GM18858 (cell line): Measurements from ENCODE around the gene NIM1K.
A peak's percentile ranks its signal among the peaks of the same experiment; 100 is the strongest.
"Not testable (repeated sequence)": the region's sequence is repeated elsewhere in the genome, so short reads cannot be mapped to it uniquely, and the experiment has no call there.

Experiments used
- ATAC-seq: cut with Tn5 transposase; IDR thresholded peaks from one replicate; pipeline ENCODE4 v1.9.1; 2021; ENCODE audit not compliant: unreplicated experiment

Gene NIM1K

DNA sequence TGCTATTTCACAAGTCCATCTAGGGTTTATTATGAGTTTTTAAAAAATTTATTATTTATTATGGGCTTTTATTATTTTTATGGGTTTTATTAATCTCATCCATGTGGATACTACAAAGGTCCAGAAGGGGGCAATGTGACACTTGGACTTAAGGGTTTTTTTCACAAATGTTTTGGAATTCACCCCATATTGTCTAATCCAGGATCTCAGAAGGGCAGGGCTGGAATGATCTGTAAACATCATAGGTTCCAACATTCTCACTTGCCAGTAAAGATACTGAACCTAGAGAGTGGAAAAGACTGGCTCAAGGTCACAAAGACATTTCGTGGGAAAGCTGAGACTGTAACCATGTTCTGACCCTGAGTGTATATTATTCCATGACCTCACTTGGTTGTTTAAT, 35.6 kb downstream of the NIM1K start:
- ATAC-seq: no peak

DNA sequence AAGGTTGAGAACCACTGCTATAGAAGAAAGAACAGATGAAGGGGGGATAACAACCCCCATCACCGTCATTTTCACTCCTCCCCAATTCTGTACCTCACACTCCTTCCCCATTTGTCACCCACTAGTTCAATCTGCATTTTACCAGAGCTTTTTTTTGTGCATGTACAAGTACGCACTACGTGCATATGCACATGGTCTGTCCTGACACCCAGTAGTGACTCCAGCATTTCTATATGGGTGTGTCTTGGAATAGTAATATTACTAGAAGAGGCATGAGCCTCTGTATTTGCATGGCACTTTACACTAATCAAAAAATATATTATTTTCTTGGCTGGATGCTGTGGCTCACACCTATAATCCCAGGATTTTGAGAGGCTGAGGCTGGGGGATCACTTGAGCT, 38.7 kb downstream of the NIM1K start:
- no peak for ATAC-seq

DNA sequence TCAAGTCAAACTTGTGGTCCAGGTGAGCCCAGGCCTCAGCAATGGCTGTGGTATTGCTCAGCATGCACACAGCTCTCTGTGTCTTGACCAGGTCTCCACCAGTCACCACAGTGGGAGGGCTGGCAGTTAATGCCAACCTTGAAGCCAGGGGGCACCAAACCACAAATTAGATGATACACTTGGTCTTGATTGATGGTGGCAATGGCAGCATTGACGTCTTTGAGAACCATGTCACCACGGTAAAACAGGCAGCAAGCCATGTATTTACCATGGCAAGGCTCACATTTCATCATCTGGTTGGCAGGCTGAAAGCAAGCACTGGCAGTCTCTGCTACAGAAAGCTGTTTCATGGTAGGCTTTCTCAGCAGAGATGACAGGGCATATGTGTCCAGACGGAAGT, 40.0 kb downstream of the NIM1K start:
- ATAC-seq: no peak

DNA sequence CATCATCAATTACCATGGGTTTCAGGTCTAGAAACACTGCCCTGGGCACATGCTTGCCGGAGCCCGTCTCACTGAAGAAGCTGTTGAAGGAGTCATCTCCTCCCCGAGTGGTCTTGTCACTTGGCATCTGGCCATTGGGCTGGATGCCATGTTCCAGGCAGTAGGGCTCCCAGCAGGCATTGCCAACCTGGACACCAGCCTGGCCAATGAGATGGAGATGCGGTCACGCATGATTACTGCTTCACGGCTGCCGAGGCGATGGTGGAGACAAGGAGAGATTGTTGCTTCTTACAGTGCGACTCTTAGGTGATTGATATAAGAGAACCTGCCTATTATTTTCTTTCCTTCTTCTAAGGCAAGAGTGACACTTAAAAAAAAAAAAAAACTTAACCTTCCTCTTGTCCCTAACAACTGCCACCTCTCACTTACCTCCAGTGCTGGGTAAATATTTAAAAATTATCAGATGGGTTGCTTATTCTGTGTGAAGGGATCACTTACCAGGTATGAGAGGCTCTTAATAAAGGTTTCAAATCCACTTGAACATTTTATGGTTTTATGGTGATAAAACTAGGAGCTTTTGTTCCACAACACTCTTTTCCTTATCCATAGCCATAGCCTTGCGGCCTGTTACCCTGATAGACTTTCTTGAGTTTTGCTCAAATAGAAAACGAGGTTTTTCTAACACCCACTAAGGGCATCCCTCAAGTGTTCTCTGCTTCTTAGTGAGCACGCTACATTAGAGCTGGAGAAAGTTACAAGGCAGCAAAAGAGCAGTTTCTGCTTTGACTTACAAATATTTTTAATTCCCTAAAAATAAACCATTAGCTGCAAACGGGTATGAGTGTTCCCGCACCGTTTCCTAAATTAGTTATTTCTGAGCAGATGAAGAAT, 41.2 kb downstream of the NIM1K start:
- no peak for ATAC-seq

DNA sequence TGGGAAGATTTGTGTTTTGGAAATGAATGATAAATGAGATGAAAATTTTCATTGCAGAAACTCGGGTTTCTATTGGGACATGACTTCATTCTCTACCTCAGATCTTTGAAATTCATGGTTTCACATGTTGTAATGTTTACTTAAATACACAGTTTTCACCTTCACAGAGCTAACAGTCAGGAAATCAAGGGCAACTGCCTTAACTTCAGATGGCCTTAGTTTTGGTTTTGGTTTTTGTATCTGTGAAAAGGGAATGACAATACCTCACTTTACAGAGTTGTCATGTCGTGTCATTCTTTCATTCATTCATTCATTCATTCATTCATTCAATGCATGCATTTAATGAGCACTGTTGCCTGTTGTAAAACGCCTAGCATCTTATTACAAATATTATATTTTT, 41.9 kb downstream of the NIM1K start:
- peak; percentile 73 for ATAC-seq

DNA sequence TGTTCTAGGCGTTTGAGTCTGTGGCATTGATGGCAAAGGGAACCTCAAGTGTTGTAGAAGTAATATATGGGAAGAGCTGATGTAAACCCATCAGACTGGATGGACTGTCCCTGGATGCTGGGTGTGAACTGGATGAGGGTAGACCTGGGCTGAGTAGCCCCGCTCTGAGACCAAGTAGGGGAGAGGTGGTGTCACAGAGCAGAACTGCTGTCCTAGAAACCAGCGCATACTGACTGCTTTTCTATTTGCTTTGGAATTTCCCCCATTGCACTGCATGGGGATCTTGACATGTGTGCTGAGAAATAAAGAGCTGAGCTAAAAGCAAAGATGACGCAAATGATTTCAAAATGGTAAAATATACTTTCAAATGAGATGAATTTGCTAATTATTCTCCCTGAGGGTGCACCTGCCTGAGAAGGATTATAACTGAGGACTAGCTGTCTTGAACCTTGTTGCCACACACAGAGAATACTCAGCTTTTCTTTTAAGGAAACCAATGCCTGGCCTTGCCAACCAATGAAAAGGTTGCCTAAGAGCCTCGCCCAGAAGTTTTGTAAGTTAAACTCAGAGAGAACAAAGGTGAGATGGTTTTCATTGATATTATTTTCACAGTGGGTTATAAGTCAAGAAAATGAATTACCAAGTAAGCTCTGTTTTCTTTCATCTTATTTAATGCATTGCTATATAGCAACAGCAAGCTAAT, 44.8 kb downstream of the NIM1K start:
- ATAC-seq: no peak

DNA sequence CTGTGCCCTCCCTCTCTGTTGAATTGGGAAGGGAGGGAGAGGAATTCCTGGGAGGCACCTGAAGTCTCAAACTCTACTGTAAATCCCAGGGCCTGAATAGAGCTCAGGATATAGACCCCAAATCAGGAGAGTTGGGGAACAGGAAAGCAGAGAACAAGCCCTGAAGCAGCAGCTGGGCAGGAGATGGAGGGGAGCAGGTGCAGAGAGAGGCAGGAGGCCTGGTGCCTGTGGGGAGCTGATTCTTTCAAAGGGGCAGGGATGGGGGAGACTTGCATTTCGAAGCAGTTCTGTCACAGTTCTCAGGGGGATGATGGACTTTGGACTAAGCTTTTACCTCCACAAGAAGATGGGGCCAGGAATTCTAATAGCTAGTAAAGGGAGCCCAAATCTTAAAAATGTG, 50.2 kb downstream of the NIM1K start:
- ATAC-seq: no peak

DNA sequence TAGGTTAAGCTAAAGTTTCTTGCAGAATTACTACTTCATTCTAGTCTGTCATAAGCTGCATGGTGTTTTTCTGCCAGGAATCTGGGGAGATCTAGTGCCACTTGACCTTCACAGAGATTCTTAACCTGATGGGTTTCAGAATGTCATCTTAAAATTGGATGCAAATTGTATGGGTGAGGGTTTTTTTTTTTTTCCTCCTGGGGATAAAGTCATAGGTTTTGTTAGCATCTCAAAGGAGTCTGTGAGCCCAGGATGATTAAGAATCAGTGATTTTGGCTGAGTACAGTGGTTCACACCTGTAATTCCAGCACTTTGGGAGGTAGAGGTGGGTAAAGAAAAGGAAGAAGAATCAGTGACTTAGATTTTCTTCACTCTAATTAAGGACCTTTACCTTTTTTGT, 51.2 kb downstream of the NIM1K start:
- no peak for ATAC-seq

DNA sequence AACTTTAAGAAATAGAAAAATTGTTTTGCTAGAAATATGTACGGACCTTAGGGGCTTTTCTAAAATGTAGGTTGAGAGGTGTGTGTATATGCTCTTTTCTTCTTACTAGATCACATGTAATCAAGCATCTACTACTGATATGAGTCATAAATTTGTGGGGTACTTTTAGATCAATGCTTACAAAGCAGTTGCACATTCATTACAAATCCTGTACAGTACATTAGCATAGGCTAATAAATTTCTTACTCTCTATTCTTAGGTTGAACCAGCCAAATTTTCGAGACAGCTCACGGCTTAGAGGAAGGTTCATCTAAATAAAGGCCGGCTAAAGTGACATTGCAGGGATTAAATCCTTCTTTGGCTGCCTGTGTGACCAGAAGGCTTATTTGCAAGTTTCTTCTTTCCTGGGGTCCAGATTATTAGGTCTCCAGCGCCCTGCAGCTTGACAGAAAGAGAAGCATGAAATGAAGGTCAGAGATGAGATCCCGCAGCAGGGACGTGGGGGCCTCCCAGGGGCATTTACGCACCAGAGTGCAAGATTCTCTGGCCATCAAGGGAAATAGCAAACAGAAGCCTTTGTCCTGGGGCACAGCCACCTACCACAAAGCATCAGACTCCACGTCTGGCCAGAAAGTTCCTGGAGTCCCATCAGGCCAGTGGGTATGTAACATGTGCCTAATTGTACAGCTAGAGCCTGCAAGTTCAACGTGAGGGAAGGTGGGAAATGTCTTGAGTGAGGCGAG, 53.0 kb downstream of the NIM1K start:
- ATAC-seq: peak; percentile 91

DNA sequence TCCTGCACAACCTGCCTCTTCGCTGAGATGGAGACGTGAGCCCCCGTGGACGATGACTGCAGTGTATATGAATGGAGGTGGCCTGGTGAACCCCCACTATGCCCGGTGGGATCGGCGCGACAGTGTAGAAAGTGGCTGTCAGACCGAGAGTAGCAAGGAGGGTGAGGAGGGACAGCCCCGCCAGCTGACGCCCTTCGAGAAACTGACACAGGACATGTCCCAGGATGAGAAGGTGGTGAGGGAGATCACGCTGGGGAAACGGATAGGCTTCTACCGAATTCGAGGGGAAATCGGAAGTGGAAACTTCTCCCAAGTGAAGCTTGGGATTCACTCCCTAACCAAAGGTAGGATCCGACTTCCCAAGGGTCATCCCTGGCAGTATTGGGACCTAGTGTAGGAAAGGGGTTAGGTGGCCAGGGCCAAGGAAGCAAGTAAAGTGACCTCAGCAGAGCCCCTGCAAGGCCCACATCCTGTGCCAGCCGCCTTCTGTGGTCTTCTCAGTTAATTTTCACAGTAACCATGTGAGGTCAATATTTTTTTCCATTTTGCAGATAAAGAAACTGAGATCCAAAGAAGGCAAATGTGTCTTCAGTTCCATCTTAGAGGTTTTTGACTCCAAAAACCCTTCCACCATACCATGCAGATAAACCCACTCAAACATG, 53.8 kb downstream of the NIM1K start:
- ATAC-seq: no peak

DNA sequence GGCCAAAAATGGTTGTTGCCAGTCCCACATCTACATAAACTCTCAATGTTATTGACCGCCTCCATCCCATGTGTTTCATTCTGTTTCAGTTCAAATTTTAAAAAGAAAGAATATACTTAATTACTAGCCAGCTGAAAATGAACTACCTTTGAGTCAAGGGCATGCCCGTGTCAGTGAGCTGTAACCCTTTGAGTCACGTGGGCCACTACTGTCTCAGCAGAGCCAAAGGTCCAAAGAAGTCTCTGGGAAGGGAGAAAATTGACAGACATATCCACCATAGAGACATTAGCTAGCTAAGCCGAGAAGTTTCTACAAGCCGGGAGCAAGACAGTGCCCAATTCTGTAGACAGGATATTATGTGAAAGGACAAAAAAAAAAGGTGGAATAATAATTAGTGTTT, 59.7 kb downstream of the NIM1K start:
- no peak for ATAC-seq

DNA sequence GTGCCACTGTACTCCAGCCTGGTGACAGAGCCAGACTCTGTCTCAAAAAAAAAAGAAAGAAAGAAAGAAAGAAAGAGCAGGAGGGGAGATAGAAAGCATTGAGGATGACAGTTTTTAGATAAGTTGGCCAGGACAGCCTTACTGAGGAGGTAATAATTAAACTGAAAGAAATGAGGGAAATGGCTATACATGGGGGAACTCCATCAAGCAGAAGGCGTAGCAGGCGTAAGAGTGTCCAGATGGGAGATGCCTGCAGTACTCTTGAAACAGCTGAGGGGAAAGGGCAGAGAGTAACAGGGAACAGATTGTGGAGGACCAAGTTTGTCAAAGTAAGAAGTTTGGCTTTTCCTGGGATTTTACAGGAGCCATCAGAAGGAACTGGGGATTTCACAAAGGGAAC, 63.7 kb downstream of the NIM1K start:
- no peak for ATAC-seq

DNA sequence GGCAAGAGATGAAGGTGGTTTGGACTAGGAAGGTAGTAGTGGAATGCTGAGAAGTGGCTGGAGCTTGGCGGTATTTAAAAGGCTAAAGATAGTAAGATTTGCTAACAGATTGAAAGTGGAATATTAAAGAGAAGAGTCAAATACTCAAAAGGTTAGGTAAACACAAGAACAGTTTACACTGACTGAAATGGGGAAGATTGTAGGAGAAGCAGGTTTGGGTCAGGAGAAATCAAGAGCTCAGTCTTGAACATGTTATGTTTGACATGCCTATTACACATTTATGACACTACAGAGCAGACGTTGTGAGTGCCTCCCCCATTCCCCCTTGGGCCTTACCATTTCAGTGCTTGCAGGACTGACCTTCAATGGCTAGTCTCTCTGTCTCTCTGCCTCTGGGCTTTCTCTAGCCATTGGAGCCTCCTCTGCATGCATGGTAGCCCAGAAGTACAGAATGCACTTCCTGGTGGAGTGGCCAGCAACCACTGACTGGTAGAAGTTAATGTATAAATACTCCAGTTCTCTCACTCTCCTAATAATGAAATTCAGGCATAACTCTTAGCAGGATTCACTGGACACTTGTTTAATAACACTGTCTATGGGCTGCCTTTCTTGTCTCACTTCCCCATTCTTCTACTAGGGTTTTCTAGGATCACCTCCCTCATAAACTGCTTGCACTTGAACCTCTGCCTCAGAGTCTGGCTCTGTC, 64.4 kb downstream of the NIM1K start:
- no peak for ATAC-seq

DNA sequence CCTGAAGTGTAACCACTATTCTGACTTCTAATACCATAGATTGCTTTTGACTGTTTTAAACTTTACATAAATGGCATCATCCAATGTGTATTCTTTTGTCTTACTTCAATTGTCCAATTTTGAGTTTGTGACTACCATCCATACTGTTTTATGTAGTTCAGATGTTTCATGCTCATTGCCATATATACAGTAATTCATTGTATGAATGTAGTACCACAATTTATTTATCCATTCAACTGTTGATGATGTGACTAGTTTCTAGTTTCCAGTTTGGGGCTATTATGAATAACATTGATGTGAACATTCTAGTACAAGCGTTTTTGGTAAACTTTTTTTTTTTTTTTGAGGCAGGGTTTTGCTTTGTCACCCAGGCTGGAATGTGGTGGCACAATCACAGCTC, 66.1 kb downstream of the NIM1K start:
- ATAC-seq: no peak

DNA sequence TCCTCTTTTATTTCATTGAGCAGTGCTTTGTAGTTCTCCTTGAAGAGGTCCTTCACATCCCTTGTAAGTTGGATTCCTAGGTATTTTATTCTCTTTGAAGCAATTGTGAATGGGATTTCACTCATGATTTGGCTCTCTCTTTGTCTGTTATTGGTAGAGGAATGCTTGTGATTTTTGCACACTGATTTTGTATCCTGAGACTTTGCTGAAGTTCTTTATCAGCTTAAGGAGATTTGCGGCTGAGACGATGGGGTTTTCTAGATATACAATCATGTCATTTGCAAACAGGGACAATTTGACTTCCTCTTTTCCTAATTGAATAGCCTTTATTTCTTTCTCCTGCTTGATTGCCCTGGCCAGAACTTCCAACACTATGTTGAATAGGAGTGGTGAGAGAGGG, 70.2 kb downstream of the NIM1K start:
- ATAC-seq: not testable (repeated sequence)

DNA sequence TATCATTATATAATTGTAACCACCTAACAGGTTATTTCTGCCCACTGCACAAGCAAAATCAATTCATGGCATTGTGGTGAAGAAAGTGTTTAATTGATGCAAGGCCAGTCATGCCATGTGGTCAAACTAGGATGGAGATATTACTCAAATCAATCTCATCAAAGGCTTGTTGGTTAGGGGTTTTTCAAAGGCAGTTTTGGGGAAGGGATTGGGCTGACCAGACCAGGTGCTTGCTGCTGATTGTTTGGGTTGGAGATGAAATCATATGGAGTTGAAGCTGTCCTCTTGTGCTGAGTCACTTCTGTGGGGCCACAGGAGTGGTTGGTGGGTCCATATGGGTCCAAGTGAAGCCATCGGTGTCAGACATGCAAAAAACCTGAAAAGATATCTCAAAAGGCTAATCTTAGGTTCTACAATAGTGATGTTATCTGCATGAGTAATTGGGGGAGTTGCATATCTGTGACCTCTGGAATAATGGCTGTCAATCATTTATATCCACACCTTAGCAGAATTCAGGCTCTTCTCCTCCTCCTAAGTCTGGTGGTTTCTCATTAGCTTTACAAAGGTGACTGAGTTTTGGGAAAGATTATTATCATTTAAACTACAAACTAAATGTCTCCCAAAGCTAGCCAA, 76.3 kb downstream of the NIM1K start:
- peak; percentile 72 for ATAC-seq

DNA sequence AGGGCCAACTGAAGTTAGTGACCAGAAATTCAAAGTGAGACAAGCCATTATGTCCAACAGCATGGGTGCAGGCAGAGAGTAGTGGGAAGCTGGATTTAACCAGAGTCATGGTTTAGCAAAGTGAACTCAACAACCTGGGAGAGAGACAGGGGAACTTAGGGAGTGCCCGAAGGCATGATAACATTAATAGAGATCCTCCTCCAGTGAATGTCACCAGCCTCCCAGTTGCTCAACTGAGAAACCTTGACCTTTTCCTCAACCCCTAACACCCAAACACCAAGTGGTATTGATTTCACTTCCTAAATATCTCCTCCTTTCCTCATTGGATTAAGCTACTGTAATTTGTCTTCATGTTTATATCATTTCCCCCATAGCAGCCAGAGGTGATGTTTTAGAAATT, 78.6 kb downstream of the NIM1K start:
- ATAC-seq: no peak

DNA sequence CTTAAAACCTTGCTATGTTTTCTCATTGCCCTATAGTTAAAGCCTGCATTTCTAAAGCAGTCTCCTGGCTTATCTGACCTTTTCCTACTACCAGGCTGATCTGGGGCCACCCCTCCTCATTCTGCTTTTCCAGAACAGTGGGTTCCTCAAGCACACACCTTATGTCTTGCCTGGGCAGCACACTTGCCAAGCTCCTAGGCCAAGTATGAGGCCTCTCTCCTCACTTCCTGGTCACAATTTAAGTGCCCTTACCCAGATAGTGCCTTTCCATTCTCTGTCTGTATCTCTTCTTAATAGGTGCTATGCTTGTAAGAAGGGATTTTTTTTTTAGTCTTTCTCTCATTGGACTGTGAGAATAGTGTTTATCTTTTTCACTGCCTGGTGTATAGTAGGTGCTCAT, 81.5 kb downstream of the NIM1K start:
- no peak for ATAC-seq

DNA sequence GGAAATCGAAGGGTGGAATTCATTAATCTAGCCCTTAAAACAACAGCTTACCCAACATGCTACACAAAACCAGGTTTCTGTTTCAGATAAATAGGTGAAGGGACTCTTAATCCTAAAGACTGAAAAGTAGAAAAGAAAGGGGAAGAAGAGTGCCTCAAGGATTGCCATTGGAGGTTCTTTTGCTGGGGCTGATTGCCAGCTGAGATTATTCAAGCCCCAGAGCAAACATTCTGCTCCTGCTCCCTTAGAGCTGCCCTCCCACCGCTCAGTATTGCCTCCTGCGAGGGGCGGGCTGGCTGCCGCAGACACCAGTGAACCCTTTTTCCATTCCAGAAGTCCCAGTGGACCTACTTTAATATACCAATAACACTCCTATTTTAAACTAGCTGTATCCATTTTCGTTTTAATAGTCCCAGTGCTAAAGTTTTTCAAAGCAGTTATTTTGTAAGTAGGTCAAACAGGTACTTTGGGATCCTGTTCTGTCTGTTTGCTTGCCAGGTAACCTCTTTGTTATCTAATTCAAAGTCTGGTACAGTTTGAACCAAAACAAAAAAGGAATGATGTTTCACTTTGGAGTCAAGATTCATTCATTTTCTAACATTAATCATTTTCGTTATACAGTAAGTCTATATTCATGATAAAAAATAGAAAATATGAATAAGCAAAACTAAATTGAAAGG, 82.5 kb downstream of the NIM1K start:
- no peak for ATAC-seq

DNA sequence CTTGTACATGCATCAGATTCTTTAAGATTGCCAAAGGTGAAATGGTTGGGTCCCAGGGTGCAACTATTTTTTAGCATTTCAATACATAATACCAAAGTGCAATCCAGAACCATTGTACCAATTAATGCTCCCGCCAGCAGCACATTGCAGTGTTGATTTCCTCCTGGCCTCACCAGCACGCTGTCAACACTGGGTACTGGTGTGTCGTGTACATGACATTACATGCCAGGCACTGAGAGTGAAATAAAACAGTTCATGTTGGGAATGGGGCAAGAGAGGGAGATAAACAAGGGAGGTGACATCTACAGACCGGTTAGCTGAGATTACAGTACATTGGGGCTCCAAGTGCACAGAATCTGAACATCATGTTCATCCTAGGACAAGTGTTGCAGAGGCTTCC, 83.4 kb downstream of the NIM1K start:
- ATAC-seq: no peak
